NB4 (cell line): ENCODE results near the gene MMP1.

Experiments
- DNase-seq: peaks from one replicate; pipeline ENCODE4 v3.0.0; 2010; ENCODE audit warnings: low read depth
- H3K4me3 ChIP-seq: one replicate; pipeline ENCODE4 v1.5.1; 2011; ENCODE audit warnings: mild to moderate bottlenecking, low read depth, low read length, moderate library complexity
- CTCF ChIP-seq: IDR thresholded peaks from one replicate; pipeline ENCODE4 v1.5.1; 2012; ENCODE audit warnings: low read depth, low read length
- MAX ChIP-seq: IDR thresholded peaks from 2 replicates; pipeline ENCODE4 v1.6.1; 2011; ENCODE audit warnings: low read depth, low read length
- MYC ChIP-seq: IDR thresholded peaks from 2 replicates; pipeline ENCODE4 v1.6.1; 2011; ENCODE audit warnings: low read depth, low read length
- POLR2A ChIP-seq: IDR thresholded peaks from 2 replicates; pipeline ENCODE4 v1.6.1; 2011; ENCODE audit warnings: mild to moderate bottlenecking; ENCODE audit not compliant: insufficient read length; ENCODE audit errors: extremely low read depth

Gene MMP1

DNA sequence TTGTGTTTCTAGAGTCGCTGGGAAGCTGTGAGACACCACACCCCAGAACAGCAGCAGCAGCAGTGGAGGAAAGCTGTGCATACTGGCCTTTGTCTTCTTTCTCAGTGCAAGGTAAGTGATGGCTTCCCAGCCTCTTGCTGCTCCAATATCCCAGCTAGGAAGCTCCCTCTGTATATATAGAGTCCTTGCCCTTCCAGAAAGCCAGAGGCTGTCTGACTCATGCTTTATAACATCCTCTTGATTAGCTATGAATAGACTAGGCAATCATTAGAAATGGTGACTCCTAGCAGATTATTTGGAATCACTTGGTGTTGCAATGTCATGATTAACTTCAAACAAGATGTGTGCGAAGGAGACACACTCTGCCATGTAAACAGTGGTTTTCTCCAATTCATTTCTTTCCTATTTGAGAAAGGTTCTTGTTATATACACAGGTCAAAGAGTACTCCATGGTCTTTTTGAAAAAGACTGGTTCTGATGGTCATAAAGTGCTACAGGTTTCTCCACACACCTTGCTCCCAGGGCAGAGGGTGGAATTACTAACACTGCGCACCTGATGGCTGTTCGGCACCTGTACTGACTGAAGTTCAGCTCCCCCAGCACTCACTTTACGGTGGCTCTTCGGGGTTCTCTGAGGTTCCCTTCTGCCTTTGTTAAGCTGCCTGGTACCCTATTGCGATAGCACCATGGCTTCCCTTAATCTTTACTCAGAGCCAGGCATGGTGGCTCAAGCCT is at the start of gene MMP1:
Gene MMP1, minus strand, starts transcription at position 149 of the 735 bp plus-strand sequence. Its CDS starts 68 bp downstream, at position 81.
- TF ChIP-seq MYC: no peak
- no peak for TF ChIP-seq CTCF
- TF ChIP-seq POLR2A: no peak
- no peak for TF ChIP-seq MAX
- DNase-seq: no peak
- no peak within 1 kb of the TSS for H3K4me3 ChIP-seq

DNA sequence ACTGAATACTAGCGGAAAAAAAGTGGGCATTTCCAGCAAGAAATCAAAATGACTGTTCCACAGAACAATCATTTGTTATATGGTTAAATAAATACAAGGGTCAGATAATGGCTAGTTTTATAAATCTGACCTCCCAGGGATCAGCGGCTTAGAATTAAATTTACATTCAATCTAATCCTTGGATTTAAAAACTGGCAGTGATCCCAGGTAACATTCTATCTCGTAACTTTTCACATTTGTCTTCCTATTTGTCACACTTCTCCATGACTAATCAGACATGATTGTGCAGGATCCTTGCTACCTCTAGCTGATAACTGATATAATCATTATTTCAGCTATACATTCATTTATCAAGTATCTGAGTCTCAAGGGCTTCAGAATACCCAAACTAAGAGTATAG is 48.3 kb upstream of the MMP1 start:
- DNase-seq: no peak
- TF ChIP-seq MYC (no peak), MAX (no peak), CTCF (no peak), POLR2A (no peak)
- H3K4me3 ChIP-seq: no peak overlapping the region

DNA sequence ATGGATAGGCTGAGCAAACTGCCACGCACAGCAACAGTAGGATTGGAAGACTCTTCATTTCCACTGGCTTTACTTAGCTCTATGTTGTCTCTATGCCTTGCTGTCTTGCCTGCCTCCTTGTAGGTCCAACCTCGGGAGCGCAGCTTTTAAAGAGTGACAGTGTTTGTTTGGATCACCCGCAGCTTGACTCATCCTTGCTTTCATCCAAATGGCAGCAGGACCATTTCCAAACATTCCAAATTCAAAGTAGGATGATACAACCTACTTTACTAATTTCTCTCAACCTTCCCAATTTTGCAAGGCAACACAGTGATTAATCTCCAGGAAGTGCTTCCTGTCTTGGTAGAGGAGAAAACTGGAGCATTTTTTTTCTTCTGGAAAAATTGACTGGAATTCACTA is 45.5 kb upstream of the MMP1 start, which contains the start of gene MMP3:
Gene MMP3, minus strand, starts transcription at position 121 of the 400 bp plus-strand sequence. Its CDS starts 63 bp downstream, at position 58.
- no peak within 1 kb of the TSS for H3K4me3 ChIP-seq

DNA sequence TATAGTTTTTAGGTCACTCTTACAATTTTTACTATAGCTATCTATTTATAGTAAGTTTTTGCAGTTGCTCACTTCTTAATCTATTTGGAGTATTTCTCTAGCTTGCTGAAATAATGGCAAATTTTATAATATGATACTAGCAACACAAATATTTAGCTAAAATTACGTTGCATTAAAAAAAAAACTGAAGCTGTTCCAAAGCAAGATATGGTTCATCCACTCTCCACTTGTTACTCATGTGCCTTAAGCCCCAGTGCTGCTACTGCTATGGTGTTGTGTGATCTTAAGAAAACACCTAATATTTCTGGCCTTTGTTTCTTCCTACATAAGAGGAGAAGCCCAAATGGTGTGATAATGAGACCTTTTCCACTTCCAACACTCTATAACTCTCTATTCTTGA is 45.0 kb upstream of the MMP1 start:
- no peak for DNase-seq
- H3K4me3 ChIP-seq: no peak overlapping the region
- TF ChIP-seq POLR2A (no peak), MYC (no peak), CTCF (no peak), MAX (no peak)

More for the DNA sequence above, 45.5 kb upstream of the MMP1 start, which contains the start of gene MMP3:
- TF ChIP-seq MAX (no peak), POLR2A (no peak), MYC (no peak), CTCF (no peak)
- DNase-seq: no peak

GRCh38 chr11:102840018-102840417 is 42.1 kb upstream of the MMP1 start:
- TF ChIP-seq CTCF: no peak
- TF ChIP-seq MYC: no peak
- no peak for TF ChIP-seq POLR2A
- no peak for TF ChIP-seq MAX

DNA sequence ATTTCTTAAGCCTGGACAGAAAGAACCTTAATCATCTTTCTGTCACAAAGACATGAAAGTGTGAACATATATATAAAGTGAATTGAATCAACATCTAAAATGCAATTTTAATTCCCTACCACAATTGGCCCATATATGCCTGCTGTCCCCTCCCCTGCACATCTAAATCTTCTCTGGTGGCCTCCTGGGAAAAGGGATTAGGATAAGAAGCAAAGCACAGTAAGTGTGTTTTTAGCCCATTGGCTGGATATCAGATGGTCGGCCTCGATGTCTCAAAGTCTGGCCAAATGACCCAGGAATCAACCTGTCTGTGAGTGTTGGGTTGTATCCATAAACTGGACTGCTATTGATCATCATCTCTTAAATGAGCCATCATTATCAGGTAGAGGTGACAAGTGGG is 39.7 kb upstream of the MMP1 start:
- DNase-seq: no peak
- TF ChIP-seq MYC (no peak), CTCF (no peak), MAX (no peak), POLR2A (no peak)
- H3K4me3 ChIP-seq: no peak overlapping the region

More at GRCh38 chr11:102840018-102840417, 42.1 kb upstream of the MMP1 start:
- DNase-seq: no peak
- H3K4me3 ChIP-seq: no peak overlapping the region
